Measurements from ENCODE around the gene GRIA4. TPM values are rescaled to one million over a fixed set of nuclear protein-coding genes. Genes with fewer than 3 reads are reported as not detected.
"Not testable (repeated sequence)": the region's sequence is repeated elsewhere in the genome, so short reads cannot be mapped to it uniquely, and the experiment has no call there.

The GRIA4 gene
- total RNA-seq, 4 donors from 2014 or later = not detected

- no peak for ATAC-seq (ENCODE audit: low FRiP score)
- DNase-seq (ENCODE audit: low spot score) = no peak
- TF ChIP-seq CTCF (IDR thresholded peaks at IDR 0.05) = no peak
These were observed 171.1 kb downstream of the GRIA4 start for GRCh38 chr11:105780781-105781525.

DNA sequence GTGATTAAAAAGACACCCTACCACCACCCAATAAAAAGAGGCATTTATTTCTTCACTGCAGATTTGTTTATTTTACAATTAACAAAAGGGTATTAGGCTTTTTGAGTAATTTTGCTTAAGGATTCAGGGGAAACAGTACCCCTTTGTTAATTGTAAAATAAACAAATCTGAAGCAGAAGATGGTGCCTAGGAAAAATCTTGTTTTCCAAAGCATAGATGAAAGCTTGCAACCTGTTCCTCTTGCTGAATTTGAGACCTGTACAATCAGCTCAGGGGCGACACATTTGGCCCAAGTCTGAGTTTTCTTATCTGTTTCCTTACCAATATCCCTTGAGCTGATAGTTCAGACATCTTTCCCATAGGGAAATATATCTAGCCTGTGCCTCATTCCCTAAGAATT is 171.9 kb downstream of the GRIA4 start:
- TF ChIP-seq CTCF (IDR thresholded peaks at IDR 0.05) = no peak
- ATAC-seq (ENCODE audit: low FRiP score) (no peak), DNase-seq (ENCODE audit: low spot score) (no peak)

- ATAC-seq (ENCODE audit: low FRiP score) (no peak), DNase-seq (ENCODE audit: low spot score) (no peak)
- no peak for TF ChIP-seq CTCF (IDR thresholded peaks at IDR 0.05)
These were observed 173.3 kb downstream of the GRIA4 start for GRCh38 chr11:105783216-105783615.

DNA sequence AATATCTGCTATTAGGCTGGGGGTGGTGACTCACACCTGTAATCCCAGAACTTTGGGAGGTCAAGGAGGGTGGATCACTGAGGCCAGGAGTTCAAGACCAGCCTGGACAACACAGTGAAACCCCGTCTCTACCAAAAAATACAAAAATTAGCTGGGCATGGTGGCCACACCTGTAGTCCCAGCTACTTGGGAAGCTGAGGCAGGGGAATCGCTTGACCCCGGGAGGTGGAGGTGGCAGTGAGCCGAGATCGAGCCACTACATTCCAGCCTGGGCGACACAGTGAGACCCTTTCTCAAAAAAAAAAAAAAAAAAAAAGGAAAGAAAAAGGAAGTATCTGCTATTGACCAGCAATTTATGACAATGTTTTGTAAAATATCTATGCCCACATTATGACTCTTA is 176.0 kb downstream of the GRIA4 start:
- not testable (repeated sequence) for DNase-seq (ENCODE audit: low spot score); ATAC-seq (ENCODE audit: low FRiP score)

GRCh38 chr11:105786741-105787140 is 176.9 kb downstream of the GRIA4 start:
- no peak for DNase-seq (ENCODE audit: low spot score)
- no peak for TF ChIP-seq CTCF (IDR thresholded peaks at IDR 0.05)

GRCh38 chr11:105789579-105790420 is 179.9 kb downstream of the GRIA4 start:
- ATAC-seq (ENCODE audit: low FRiP score) (no peak), DNase-seq (ENCODE audit: low spot score) (no peak)
- TF ChIP-seq CTCF (IDR thresholded peaks at IDR 0.05) = no peak

More at GRCh38 chr11:105786741-105787140, 176.9 kb downstream of the GRIA4 start:
- ATAC-seq (ENCODE audit: low FRiP score) = no peak

- TF ChIP-seq CTCF (IDR thresholded peaks at IDR 0.05) = no peak
- DNase-seq (ENCODE audit: low spot score) (no peak), ATAC-seq (ENCODE audit: low FRiP score) (no peak)
These were observed 181.0 kb downstream of the GRIA4 start for GRCh38 chr11:105790840-105791239.
